GM21786 (cell line): Measurements from ENCODE around the gene ABCA9.
"Not testable (repeated sequence)": the region's sequence is repeated elsewhere in the genome, so short reads cannot be mapped to it uniquely, and the experiment has no call there.

Experiments used
- ATAC-seq: cut with Tn5 transposase; IDR thresholded peaks from one replicate; pipeline ENCODE4 v1.9.1; 2021; ENCODE audit not compliant: unreplicated experiment

ABCA9 gene

GRCh38 chr17:68955181-68955841, 105.4 kb downstream of the ABCA9 start, which contains the start of gene ABCA8:
ABCA8 (minus strand) TSS chr17:68955392; CDS start chr17:68942034, 13,358 bp downstream.
- ATAC-seq: no peak

- no peak for ATAC-seq
Measured at GRCh38 chr17:68954146-68954896, 106.4 kb downstream of the ABCA9 start.

GRCh38 chr17:68953340-68953997, 107.3 kb downstream of the ABCA9 start:
- no peak for ATAC-seq

GRCh38 chr17:68950725-68951124, 110.0 kb downstream of the ABCA9 start:
- ATAC-seq: no peak

- not testable (repeated sequence) for ATAC-seq
Measured at GRCh38 chr17:68947868-68948267, 112.9 kb downstream of the ABCA9 start.

- no peak for ATAC-seq
Measured at GRCh38 chr17:68944435-68945035, 116.2 kb downstream of the ABCA9 start.

GRCh38 chr17:68943812-68944182, 116.9 kb downstream of the ABCA9 start:
- not testable (repeated sequence) for ATAC-seq

- no peak for ATAC-seq
Measured at GRCh38 chr17:68943123-68943811, 117.5 kb downstream of the ABCA9 start.

GRCh38 chr17:68942389-68942788, 118.3 kb downstream of the ABCA9 start:
- ATAC-seq: no peak

- ATAC-seq: no peak
Measured at GRCh38 chr17:68941761-68942160, 119.0 kb downstream of the ABCA9 start.

GRCh38 chr17:68939195-68939594, 121.5 kb downstream of the ABCA9 start:
- no peak for ATAC-seq

GRCh38 chr17:68937890-68938514, 122.7 kb downstream of the ABCA9 start:
- ATAC-seq: no peak

- no peak for ATAC-seq
Measured at GRCh38 chr17:68927516-68927915, 133.2 kb downstream of the ABCA9 start.

GRCh38 chr17:68924793-68925720, 135.7 kb downstream of the ABCA9 start:
- ATAC-seq: no peak
